WTC11 (cell line): Measurements from ENCODE around the gene SLC25A44.

ENCODE experiments used
- ATF2 ChIP-seq: sonication (generic); formaldehyde crosslinking; IDR thresholded peaks from 2 replicates; pipeline ENCODE4 v1.8.1; 2022; ENCODE audit warnings: low read depth, missing genetic modification reagents, borderline replicate concordance
- ATF3 ChIP-seq: sonication (generic); formaldehyde crosslinking; conservative IDR thresholded peaks from 2 replicates; pipeline ENCODE4 v1.8.1; 2022; ENCODE audit warnings: mild to moderate bottlenecking, missing genetic modification reagents
- CBFB ChIP-seq: sonication (generic); formaldehyde crosslinking; IDR thresholded peaks from 2 replicates; pipeline ENCODE4 v1.8.1; 2022; ENCODE audit warnings: mild to moderate bottlenecking, low read depth, missing genetic modification reagents
- CREB1 ChIP-seq: sonication (generic); formaldehyde crosslinking; IDR thresholded peaks from 2 replicates; pipeline ENCODE4 v1.8.0; 2023; ENCODE audit warnings: mild to moderate bottlenecking, missing genetic modification reagents
- CTCF ChIP-seq: fragments of 200-600 bp; IDR thresholded peaks from 2 replicates; pipeline ENCODE4 v1.8.0; 2022; ENCODE audit warnings: antibody characterized with exemption
- E2F1 ChIP-seq: sonication (generic); formaldehyde crosslinking; IDR thresholded peaks from 2 replicates; pipeline ENCODE4 v1.8.0; 2022; ENCODE audit warnings: mild to moderate bottlenecking, missing genetic modification reagents
- ESRRA ChIP-seq: sonication (generic); formaldehyde crosslinking; IDR thresholded peaks from 2 replicates; pipeline ENCODE4 v1.8.1; 2022; ENCODE audit warnings: mild to moderate bottlenecking, missing genetic modification reagents, borderline replicate concordance
- ETV6 ChIP-seq: sonication (generic); formaldehyde crosslinking; IDR thresholded peaks from 2 replicates; pipeline ENCODE4 v1.8.1; 2022; ENCODE audit warnings: mild to moderate bottlenecking, missing genetic modification reagents
- FOXJ3 ChIP-seq: sonication (generic); formaldehyde crosslinking; IDR thresholded peaks from 2 replicates; pipeline ENCODE4 v1.9.0; 2021; ENCODE audit warnings: missing genetic modification reagents, mild to moderate bottlenecking, borderline replicate concordance
- FOXK1 ChIP-seq: sonication (generic); formaldehyde crosslinking; IDR thresholded peaks from 2 replicates; pipeline ENCODE4 v1.8.0; 2022; ENCODE audit warnings: mild to moderate bottlenecking, moderate library complexity, missing genetic modification reagents
- FOXP1 ChIP-seq: sonication (generic); formaldehyde crosslinking; IDR thresholded peaks from 2 replicates; pipeline ENCODE4 v1.8.0; 2022; ENCODE audit warnings: missing genetic modification reagents, mild to moderate bottlenecking, moderate library complexity, borderline replicate concordance
- IRF2 ChIP-seq: sonication (generic); formaldehyde crosslinking; IDR thresholded peaks from 2 replicates; pipeline ENCODE4 v1.8.0; 2022; ENCODE audit warnings: low read depth, missing genetic modification reagents, borderline replicate concordance
- STAT6 ChIP-seq: sonication (generic); formaldehyde crosslinking; conservative IDR thresholded peaks from 2 replicates; pipeline ENCODE4 v1.8.1; 2023; ENCODE audit warnings: mild to moderate bottlenecking, low read depth, missing genetic modification reagents, moderate library complexity
- USF1 ChIP-seq: sonication (generic); formaldehyde crosslinking; IDR thresholded peaks from 2 replicates; pipeline ENCODE4 v1.8.0; 2022; ENCODE audit warnings: mild to moderate bottlenecking, missing genetic modification reagents

GRCh38 chr1:156225677-156226014, 31.7 kb downstream of the SLC25A44 start:
- TF ChIP-seq ESRRA (CRISPR knock-in tag) (no peak), CTCF (no peak), IRF2 (CRISPR knock-in tag) (no peak), USF1 (no peak), FOXJ3 (no peak), FOXP1 (CRISPR knock-in tag) (no peak), STAT6 (CRISPR knock-in tag) (no peak), CBFB (CRISPR knock-in tag) (no peak), FOXK1 (CRISPR knock-in tag) (no peak), ATF2 (CRISPR knock-in tag) (no peak), ATF3 (no peak), ETV6 (CRISPR knock-in tag) (no peak), E2F1 (CRISPR knock-in tag) (no peak), CREB1 (CRISPR knock-in tag) (no peak)
